ENCODE results near the gene UGT2B15.
"Not testable (repeated sequence)": the region's sequence is repeated elsewhere in the genome, so short reads cannot be mapped to it uniquely, and the experiment has no call there.

Gene UGT2B15

GRCh38 chr4:68670479-68670939 lies at the start of gene UGT2B15:
UGT2B15 (minus strand) TSS chr4:68670652; CDS start chr4:68670618, 34 bp downstream.
- in situ Hi-C loops (cut with MboI; ENCODE audit: low sequenced_read_pairs, unreplicated experiment); DNase-seq (ENCODE audit: low spot score): not testable (repeated sequence)

GRCh38 chr4:68719075-68719473 lies 48.6 kb upstream of the UGT2B15 start:
- no peak for DNase-seq (ENCODE audit: low spot score)
- in situ Hi-C loops (cut with MboI; ENCODE audit: low sequenced_read_pairs, unreplicated experiment) = no loop called here
- no peak for TF ChIP-seq CTCF (IDR thresholded peaks at IDR 0.05; ENCODE audit: borderline replicate concordance, control extremely low read depth, extremely low read depth, insufficient read depth, missing control alignments)

GRCh38 chr4:68718447-68719074 lies 48.1 kb upstream of the UGT2B15 start:
- no peak for TF ChIP-seq CTCF (IDR thresholded peaks at IDR 0.05; ENCODE audit: borderline replicate concordance, control extremely low read depth, extremely low read depth, insufficient read depth, missing control alignments)

GRCh38 chr4:68717999-68718398 lies 47.5 kb upstream of the UGT2B15 start:
- no peak for DNase-seq (ENCODE audit: low spot score)
- in situ Hi-C loops (cut with MboI; ENCODE audit: low sequenced_read_pairs, unreplicated experiment) = no loop called here
- no peak for TF ChIP-seq CTCF (IDR thresholded peaks at IDR 0.05; ENCODE audit: borderline replicate concordance, control extremely low read depth, extremely low read depth, insufficient read depth, missing control alignments)

More at GRCh38 chr4:68718447-68719074, 48.1 kb upstream of the UGT2B15 start:
- no peak for DNase-seq (ENCODE audit: low spot score)
- in situ Hi-C loops (cut with MboI; ENCODE audit: low sequenced_read_pairs, unreplicated experiment) = no loop called here

GRCh38 chr4:68714400-68714799 lies 43.9 kb upstream of the UGT2B15 start:
- no peak for TF ChIP-seq CTCF (IDR thresholded peaks at IDR 0.05; ENCODE audit: borderline replicate concordance, control extremely low read depth, extremely low read depth, insufficient read depth, missing control alignments)
- no peak for DNase-seq (ENCODE audit: low spot score)
- in situ Hi-C loops (cut with MboI; ENCODE audit: low sequenced_read_pairs, unreplicated experiment) = no loop called here

GRCh38 chr4:68712207-68712606 lies 41.8 kb upstream of the UGT2B15 start:
- in situ Hi-C loops (cut with MboI; ENCODE audit: low sequenced_read_pairs, unreplicated experiment) = no loop called here
- no peak for TF ChIP-seq CTCF (IDR thresholded peaks at IDR 0.05; ENCODE audit: borderline replicate concordance, control extremely low read depth, extremely low read depth, insufficient read depth, missing control alignments)
- DNase-seq (ENCODE audit: low spot score) = no peak

- no peak for TF ChIP-seq CTCF (IDR thresholded peaks at IDR 0.05; ENCODE audit: borderline replicate concordance, control extremely low read depth, extremely low read depth, insufficient read depth, missing control alignments)
- in situ Hi-C loops (cut with MboI; ENCODE audit: low sequenced_read_pairs, unreplicated experiment) = no loop called here
- no peak for DNase-seq (ENCODE audit: low spot score)
Measured at GRCh38 chr4:68708566-68708965, 38.1 kb upstream of the UGT2B15 start.

- in situ Hi-C loops (cut with MboI; ENCODE audit: low sequenced_read_pairs, unreplicated experiment); DNase-seq (ENCODE audit: low spot score): not testable (repeated sequence)
Measured at GRCh38 chr4:68703168-68703567, 32.7 kb upstream of the UGT2B15 start.

Data from GM13976 (cell line).